ENCODE measurements around the gene AFAP1L2.

Gene AFAP1L2

DNA sequence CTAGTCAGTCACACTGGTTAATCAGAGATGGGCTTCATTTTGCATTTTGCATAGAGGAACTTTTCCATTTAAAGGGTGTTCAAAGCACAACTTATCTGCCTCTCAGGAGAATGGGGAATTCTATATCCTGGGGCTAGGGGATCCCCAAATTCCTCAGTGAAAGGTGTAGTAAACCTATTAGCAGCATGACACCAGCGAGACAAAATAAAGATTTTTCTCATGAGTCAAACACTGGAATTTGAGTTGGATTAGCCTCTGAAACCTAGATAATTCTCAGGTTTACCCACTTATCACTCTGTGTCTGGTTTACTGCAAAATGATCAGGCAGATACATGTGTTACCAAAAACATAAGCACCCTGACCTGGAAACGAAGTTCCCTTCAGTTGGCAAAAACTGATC lies 2.1 kb downstream of the AFAP1L2 start:
- in situ Hi-C loops (cut with HindIII; ENCODE audit: low sequenced_read_pairs): no loop called here
- no peak overlapping the region for H3K4me3 ChIP-seq (ENCODE audit: low read depth, low read length)
- no peak for DNase-seq (ENCODE audit: low read depth)
- TF ChIP-seq CTCF (IDR thresholded peaks at IDR 0.05; ENCODE audit: low read depth, low read length, missing control alignments): no peak

DNA sequence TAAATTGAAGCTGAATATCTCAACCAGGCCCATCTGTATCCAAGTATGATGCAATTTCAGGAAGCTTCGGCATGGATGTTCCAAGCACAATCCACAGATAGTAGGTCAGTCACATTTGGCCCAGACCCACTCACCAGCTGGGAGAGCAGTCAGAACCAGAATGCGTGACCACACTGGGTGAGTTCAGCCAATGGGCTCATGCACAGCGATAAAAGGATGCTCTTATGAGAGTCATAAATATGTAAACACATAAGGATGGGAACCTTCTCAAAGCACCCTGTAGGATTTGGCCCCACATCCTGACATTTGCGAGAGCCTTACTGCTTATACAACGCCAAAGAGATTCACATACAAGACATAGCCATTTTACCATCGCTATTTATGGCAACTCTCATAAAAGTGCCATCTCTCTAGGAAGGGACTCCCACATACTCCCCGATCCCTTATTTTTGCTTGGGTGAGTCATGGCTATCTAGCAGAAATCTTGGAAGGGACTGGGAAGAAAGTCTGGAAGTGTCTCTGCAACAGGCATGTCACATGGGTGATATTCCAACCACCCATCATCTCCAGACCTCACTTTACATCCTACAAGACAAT lies 3.0 kb downstream of the AFAP1L2 start:
- peak; percentile 19 for DNase-seq (ENCODE audit: low read depth)

GRCh38 chr10:114400091-114400490 lies 4.2 kb downstream of the AFAP1L2 start:
- no peak for TF ChIP-seq CTCF (IDR thresholded peaks at IDR 0.05; ENCODE audit: low read depth, low read length, missing control alignments)
- in situ Hi-C loops (cut with HindIII; ENCODE audit: low sequenced_read_pairs): no loop called here
- no peak overlapping the region for H3K4me3 ChIP-seq (ENCODE audit: low read depth, low read length)
- no peak for DNase-seq (ENCODE audit: low read depth)

More for the DNA sequence above, 3.0 kb downstream of the AFAP1L2 start:
- in situ Hi-C loops (cut with HindIII; ENCODE audit: low sequenced_read_pairs): no loop called here
- H3K4me3 ChIP-seq (ENCODE audit: low read depth, low read length): no peak overlapping the region
- TF ChIP-seq CTCF (IDR thresholded peaks at IDR 0.05; ENCODE audit: low read depth, low read length, missing control alignments): no peak

DNA sequence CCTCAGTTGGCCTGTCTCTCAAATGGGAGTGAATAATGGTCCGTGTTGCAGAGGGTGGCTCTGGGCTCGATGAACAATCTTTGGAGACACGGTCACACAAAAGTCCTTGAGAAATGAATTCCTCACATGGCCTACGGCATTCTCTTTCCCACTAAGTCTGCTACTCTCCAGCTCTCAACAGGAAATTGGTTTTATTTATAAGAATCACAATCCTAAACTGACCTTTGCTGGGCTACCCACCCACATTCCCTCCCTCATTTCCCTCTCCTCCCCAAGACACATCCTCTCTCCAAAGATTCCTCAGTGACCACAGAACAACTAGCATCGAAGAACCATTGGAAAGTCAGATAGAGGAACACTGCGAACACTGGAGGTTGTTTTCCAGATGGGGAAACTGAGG lies 4.7 kb downstream of the AFAP1L2 start:
- TF ChIP-seq CTCF (IDR thresholded peaks at IDR 0.05; ENCODE audit: low read depth, low read length, missing control alignments): no peak
- in situ Hi-C loops (cut with HindIII; ENCODE audit: low sequenced_read_pairs): no loop called here
- no peak for DNase-seq (ENCODE audit: low read depth)
- no peak overlapping the region for H3K4me3 ChIP-seq (ENCODE audit: low read depth, low read length)

DNA sequence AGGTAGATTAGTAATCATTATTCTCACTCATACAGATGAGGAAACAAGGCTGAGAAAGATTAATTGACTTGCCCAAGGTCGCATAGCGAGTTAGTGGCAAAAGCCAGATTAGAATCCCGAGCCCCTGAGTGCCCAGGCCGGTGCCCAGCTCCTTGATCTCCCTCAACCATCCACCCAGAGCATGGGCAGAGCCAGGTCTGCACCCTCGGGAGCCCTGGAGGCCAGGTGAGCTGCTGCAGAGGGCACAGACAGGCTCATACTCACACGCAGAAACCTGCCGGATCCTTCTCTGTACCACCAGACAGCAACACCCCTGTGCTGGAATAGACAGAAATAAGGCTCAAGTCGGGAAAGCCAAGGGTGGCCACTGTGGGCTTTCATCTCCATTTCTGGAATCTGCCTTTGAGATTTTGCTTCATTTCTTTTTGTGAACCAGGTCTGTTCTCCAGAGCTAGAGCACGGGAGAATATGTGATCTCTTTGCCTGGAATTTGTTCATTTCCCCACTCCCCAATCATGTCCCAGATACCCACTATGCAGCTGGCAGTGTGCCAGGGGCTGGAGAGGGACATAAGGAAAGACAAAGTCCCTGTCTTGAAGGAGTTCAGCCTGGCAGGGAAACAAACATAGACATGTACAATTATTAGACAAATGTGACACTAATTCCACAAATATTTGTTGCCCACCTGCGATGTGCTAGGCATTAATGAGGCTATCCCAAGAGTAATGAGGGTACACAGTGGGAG lies 5.5 kb downstream of the AFAP1L2 start:
- in situ Hi-C loops (cut with HindIII; ENCODE audit: low sequenced_read_pairs): no loop called here
- TF ChIP-seq CTCF (IDR thresholded peaks at IDR 0.05; ENCODE audit: low read depth, low read length, missing control alignments): no peak
- no peak for DNase-seq (ENCODE audit: low read depth)
- no peak overlapping the region for H3K4me3 ChIP-seq (ENCODE audit: low read depth, low read length)

DNA sequence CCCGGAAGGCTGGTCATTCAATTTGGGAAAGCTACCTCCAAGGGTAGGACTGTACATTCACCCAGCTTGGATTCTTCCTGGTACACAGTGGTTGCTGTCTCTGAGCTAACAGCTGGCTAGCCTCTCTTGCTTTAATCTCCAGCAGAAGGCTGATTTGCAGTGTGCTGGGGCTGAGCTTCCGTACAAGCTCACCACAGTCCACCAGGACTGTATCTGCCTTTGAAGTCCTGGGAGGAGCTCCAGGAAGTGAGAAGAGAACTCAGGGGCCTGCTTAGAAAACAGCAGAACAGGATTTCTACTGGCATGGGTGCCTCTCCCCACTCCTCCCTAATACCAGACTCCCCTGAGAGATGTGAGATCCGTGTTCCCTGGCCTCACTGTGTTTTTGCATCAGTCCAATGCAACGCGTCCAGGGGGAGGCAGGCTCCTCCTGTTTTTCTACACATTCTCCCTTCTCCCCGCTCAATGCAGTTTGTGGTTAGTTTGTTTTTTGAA lies 6.6 kb downstream of the AFAP1L2 start:
- TF ChIP-seq CTCF (IDR thresholded peaks at IDR 0.05; ENCODE audit: low read depth, low read length, missing control alignments): no peak
- no peak for DNase-seq (ENCODE audit: low read depth)
- in situ Hi-C loops (cut with HindIII; ENCODE audit: low sequenced_read_pairs): no loop called here
- no peak overlapping the region for H3K4me3 ChIP-seq (ENCODE audit: low read depth, low read length)
